GM23248 (cell line): Measurements from ENCODE around the gene HHIP. TPM values are rescaled to one million over a fixed set of nuclear protein-coding genes. Genes with fewer than 3 reads are reported as not detected.

Experiments used
- DNase-seq: peaks from one replicate; pipeline ENCODE4 v3.0.0-alpha.2; 2015
- H2AFZ ChIP-seq: fragments of 200-600 bp; sonication (generic); 2 replicates; pipeline ENCODE4 v1.6.1; 2016; ENCODE audit warnings: antibody characterized with exemption
- H3F3A ChIP-seq: fragments of 200-600 bp; sonication (generic); 2 replicates; pipeline ENCODE4 v1.6.1; 2016; ENCODE audit warnings: mild to moderate bottlenecking, antibody characterized with exemption, mixed run types; ENCODE audit not compliant: insufficient read depth
- H3K27ac ChIP-seq: fragments of 200-600 bp; sonication (generic); 2 replicates; pipeline ENCODE4 v1.5.1; 2016; ENCODE audit warnings: mild to moderate bottlenecking
- H3K27me3 ChIP-seq: fragments of 200-600 bp; sonication (generic); replicated peaks from 2 replicates; pipeline ENCODE4 v1.6.1; 2016; ENCODE audit warnings: mild to moderate bottlenecking; ENCODE audit not compliant: insufficient read depth
- H3K36me3 ChIP-seq: fragments of 200-600 bp; sonication (generic); 2 replicates; pipeline ENCODE4 v1.6.1; 2016; ENCODE audit warnings: low read depth, mild to moderate bottlenecking
- H3K4me1 ChIP-seq: fragments of 200-600 bp; sonication (generic); 2 replicates; pipeline ENCODE4 v1.6.1; 2016; ENCODE audit warnings: mild to moderate bottlenecking; ENCODE audit not compliant: insufficient read depth
- H3K4me2 ChIP-seq: fragments of 200-600 bp; sonication (generic); one replicate; pipeline ENCODE4 v1.6.1; 2016; ENCODE audit warnings: mild to moderate bottlenecking; ENCODE audit not compliant: unreplicated experiment
- H3K4me3 ChIP-seq: fragments of 200-600 bp; sonication (generic); 2 replicates; pipeline ENCODE4 v1.5.1; 2016; ENCODE audit warnings: mild to moderate bottlenecking
- H3K79me2 ChIP-seq: fragments of 200-600 bp; sonication (generic); 2 replicates; pipeline ENCODE4 v1.6.1; 2016; ENCODE audit warnings: mild to moderate bottlenecking; ENCODE audit not compliant: insufficient read depth
- H3K9ac ChIP-seq: fragments of 200-600 bp; sonication (generic); 2 replicates; pipeline ENCODE4 v1.6.1; 2016; ENCODE audit warnings: mild to moderate bottlenecking
- H3K9me2 ChIP-seq: fragments of 200-600 bp; sonication (generic); 2 replicates; pipeline ENCODE4 v1.6.1; 2016; ENCODE audit warnings: mixed run types, mild to moderate bottlenecking, moderate library complexity; ENCODE audit not compliant: insufficient read depth
- H3K9me3 ChIP-seq: fragments of 200-600 bp; sonication (generic); one replicate; pipeline ENCODE4 v1.6.1; 2017; ENCODE audit warnings: low read depth
- H4K20me1 ChIP-seq: fragments of 200-600 bp; sonication (generic); 2 replicates; pipeline ENCODE4 v1.6.0; 2016; ENCODE audit not compliant: insufficient read depth
- EZH2 ChIP-seq: fragments of 200-600 bp; sonication (generic); IDR thresholded peaks from 2 replicates; pipeline ENCODE4 v1.6.1; 2018; ENCODE audit warnings: antibody characterized with exemption, mild to moderate bottlenecking; ENCODE audit not compliant: insufficient read depth, poor library complexity, severe bottlenecking
- EZH2phosphoT487 ChIP-seq: fragments of 200-600 bp; sonication (generic); IDR thresholded peaks from 2 replicates; pipeline ENCODE4 v1.6.1; 2018; ENCODE audit warnings: antibody characterized with exemption, moderate library complexity, mild to moderate bottlenecking, low read depth; ENCODE audit not compliant: insufficient read depth
- WGBS, 2 experiments: methylation state at CpG; one replicate each; pipeline ENCODE4 v1.1.6; 2015 to 2017; ENCODE audit warnings: low lambda C conversion rate in 2 of 2, low coverage in 1 of 2; ENCODE audit errors: missing lambda C conversion rate in 2 of 2; 5-methylcytosine and 5-hydroxymethylcytosine counted together
- in situ Hi-C: fragments of 300-500 bp; cut with MboI; formaldehyde crosslinking; loops from 2 replicates; pipeline ENCODE4 v1.15.0; 2020
- polyA plus RNA-seq: library from polyadenylated mRNA; unstranded; fragments of >200 nt; fragmentation: Nextera tagmentation; extraction: Ambion mirVana; gene quantifications from 2 replicates; pipeline ENCODE4 v1.2.1, GENCODE V29; 2016
- total RNA-seq: library from RNA; depleted of rRNA; stranded (reverse); fragments of >200 nt; shearing (Covaris generic); gene quantifications from 2 replicates; pipeline ENCODE4 v1.2.3, GENCODE V29; 2014

HHIP gene
- total and polyA plus RNA-seq, 2 experiments from 2014 or later, result under 0.01 to 0.06 TPM

DNA sequence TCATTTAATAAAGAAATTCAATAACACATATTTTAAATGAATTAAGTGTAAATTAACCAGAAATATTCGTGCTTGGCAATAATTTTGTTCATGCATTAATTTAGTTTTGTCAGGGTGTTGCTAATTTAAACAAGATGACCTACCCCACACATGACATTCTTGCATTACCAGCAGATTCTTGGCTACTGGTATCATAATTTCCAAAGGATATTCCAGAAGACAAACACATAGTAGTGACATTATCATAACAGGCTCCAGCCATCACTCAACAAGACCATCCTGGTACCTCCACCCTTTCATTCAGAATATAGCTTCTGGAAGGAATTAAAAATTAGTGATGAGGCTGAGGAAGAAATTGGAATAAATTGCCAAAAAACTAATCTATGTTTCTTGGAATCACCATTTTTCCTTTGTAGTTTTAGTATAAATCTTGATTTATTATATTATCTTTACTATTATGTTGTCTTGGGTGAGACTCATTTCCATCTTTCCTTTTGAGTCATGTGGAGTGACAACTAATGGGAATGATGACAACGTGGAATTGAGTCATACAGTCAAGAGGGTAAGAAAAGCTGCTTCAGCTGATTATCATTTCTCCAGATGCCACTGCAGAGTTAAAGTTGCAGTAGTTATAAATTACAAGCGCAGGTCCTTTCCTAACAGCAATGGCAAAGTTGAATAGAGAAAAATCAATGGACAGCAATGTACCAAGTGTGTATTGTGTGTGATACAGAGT is 30.9 kb upstream of the HHIP start:
- H3K36me3 ChIP-seq, result no peaks in the 10 kb centered on the region
- TF ChIP-seq EZH2, result no peak
- no peak for TF ChIP-seq EZH2phosphoT487
- 1 to 5% methylated on average over 3 of the region's 3 CpGs for WGBS, 2 experiments
- H3K79me2 ChIP-seq, result no peaks in the 10 kb centered on the region
- no peaks in the 10 kb centered on the region for H4K20me1 ChIP-seq
- DNase-seq, result peak; percentile 55
- H2AFZ ChIP-seq, result no peak overlapping the region
- H3K4me3 ChIP-seq, result no peak overlapping the region
- H3K9me2 ChIP-seq, result no peaks in the 10 kb centered on the region
- no peak overlapping the region for H3K27ac ChIP-seq
- no peaks in the 10 kb centered on the region for H3F3A ChIP-seq
- H3K9me3 ChIP-seq, result no peaks in the 10 kb centered on the region
- in situ Hi-C loops, result no loop called here
- peaks cover 7% of the 10 kb centered on the region; the same call in 1 of the 2 replicates for H3K4me1 ChIP-seq
- no peak overlapping the region for H3K9ac ChIP-seq
- no peaks in the 10 kb centered on the region for H3K27me3 ChIP-seq
- no peak overlapping the region for H3K4me2 ChIP-seq

DNA sequence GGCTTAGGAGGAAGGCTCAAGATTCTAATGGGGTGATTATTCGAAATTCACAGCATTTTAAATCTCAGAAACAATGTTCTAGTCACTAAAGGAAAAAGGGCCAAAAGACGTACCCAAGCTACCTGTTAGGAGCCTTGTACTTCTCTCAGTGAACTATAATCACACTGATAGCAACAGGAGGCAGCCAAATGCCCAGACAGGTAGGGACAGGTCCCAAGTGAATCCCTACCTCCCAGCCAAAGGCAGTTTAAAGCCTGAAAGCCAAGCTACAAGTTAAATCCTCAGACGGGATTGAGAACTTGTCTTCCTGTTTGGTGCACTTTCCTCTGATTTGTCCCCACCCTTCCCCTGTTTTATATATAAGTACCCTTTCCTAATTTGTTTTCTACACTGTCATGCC is 24.3 kb upstream of the HHIP start:
- no peak for TF ChIP-seq EZH2phosphoT487
- TF ChIP-seq EZH2, result no peak
- no peaks in the 10 kb centered on the region for H3K79me2 ChIP-seq
- H3K27ac ChIP-seq, result no peak overlapping the region
- H3K27me3 ChIP-seq, result no peaks in the 10 kb centered on the region
- H3K9ac ChIP-seq, result no peak overlapping the region
- in situ Hi-C loops, result no loop called here
- H4K20me1 ChIP-seq, result no peaks in the 10 kb centered on the region
- H3K4me3 ChIP-seq, result no peak overlapping the region
- H3F3A ChIP-seq, result no peaks in the 10 kb centered on the region
- no peaks in the 10 kb centered on the region for H3K36me3 ChIP-seq
- H3K9me3 ChIP-seq, result no peaks in the 10 kb centered on the region
- H2AFZ ChIP-seq, result no peak overlapping the region
- no peak for DNase-seq
- 41 to 49% methylated on average over 3 of the region's 3 CpGs for WGBS, 2 experiments
- no peaks in the 10 kb centered on the region for H3K4me1 ChIP-seq
- no peaks in the 10 kb centered on the region for H3K9me2 ChIP-seq
- H3K4me2 ChIP-seq, result no peak overlapping the region

DNA sequence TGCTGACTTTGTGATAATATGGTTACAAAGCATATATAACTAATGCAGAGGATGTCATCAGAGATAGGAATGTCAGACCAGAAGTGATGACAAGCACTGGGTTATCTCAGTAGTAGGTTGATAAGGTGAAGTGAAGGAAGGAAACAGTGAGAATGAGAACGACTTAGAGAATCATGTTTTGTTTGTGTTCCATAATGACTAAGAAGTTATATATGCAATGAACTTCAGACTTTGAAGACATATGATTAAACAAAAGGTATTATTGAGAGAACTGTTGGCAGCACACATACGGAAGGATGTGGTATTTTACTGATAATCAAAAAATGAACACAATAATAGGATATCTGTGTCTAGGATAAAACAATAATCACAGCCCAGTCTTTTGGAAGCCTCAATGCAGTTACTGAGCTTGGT is 18.3 kb upstream of the HHIP start:
- Histone ChIP-seq H3K9me3 (no peaks in the 10 kb centered on the region), H3K27ac (no peak overlapping the region), H3K27me3 (no peaks in the 10 kb centered on the region), H3K4me1 (no peaks in the 10 kb centered on the region), H3K9me2 (no peaks in the 10 kb centered on the region), H3K36me3 (no peaks in the 10 kb centered on the region), H3K4me2 (no peak overlapping the region), H3K4me3 (no peak overlapping the region), H3F3A (no peaks in the 10 kb centered on the region), H3K79me2 (no peaks in the 10 kb centered on the region), H4K20me1 (no peaks in the 10 kb centered on the region), H3K9ac (no peak overlapping the region), H2AFZ (no peak overlapping the region)
- 33 to 38% methylated on average over 2 of the region's 2 CpGs for WGBS, 2 experiments
- no peak for TF ChIP-seq EZH2
- no peak for TF ChIP-seq EZH2phosphoT487
- no peak for DNase-seq
- in situ Hi-C loops, result no loop called here

DNA sequence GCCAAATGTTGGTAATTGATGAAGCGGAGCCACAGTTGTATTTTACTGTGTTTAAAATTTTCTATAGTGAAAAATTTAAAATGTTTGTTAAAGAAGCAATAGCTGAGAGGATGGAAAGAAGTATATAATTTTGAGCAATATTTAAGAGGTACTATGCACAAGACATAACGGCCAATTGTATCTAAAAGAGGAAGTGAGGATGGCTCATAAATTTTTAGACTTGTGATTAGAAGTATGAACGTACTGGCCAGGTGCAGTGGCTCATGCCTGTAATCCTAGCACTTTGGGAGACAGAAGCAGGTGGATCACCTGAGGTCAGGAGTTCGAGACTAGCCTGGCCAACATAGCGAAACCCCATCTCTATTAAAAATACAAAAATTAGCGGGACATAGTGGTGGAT is 12.7 kb upstream of the HHIP start:
- H3K79me2 ChIP-seq, result no peaks in the 10 kb centered on the region
- in situ Hi-C loops, result no loop called here
- H3K4me3 ChIP-seq, result no peak overlapping the region
- no peak for TF ChIP-seq EZH2phosphoT487
- TF ChIP-seq EZH2, result no peak
- WGBS, 2 experiments, result 81 to 88% methylated on average over 6 of the region's 6 CpGs
- H2AFZ ChIP-seq, result no peak overlapping the region
- no peaks in the 10 kb centered on the region for H4K20me1 ChIP-seq
- no peaks in the 10 kb centered on the region for H3F3A ChIP-seq
- H3K4me1 ChIP-seq, result no peaks in the 10 kb centered on the region
- H3K27ac ChIP-seq, result no peak overlapping the region
- no peaks in the 10 kb centered on the region for H3K9me2 ChIP-seq
- no peak overlapping the region for H3K4me2 ChIP-seq
- no peak overlapping the region for H3K9ac ChIP-seq
- no peaks in the 10 kb centered on the region for H3K27me3 ChIP-seq
- DNase-seq, result no peak
- no peaks in the 10 kb centered on the region for H3K36me3 ChIP-seq
- no peaks in the 10 kb centered on the region for H3K9me3 ChIP-seq
